Measurements from ENCODE around the gene TRERF1. TPM values are rescaled to one million over a fixed set of nuclear protein-coding genes. Genes with fewer than 3 reads are reported as not detected.
A peak's percentile ranks its signal among the peaks of the same experiment; 100 is the strongest.

The TRERF1 gene
- polyA plus RNA-seq, 1 donor, result 5.1 TPM

- peaks cover 5% of the 10 kb centered on the region for H3K4me1 ChIP-seq (ENCODE audit: control insufficient read depth, insufficient read depth, low read length)
- WGBS (ENCODE audit: insufficient coverage, low lambda C conversion rate), result no CpG with 5 or more reads among the region's 27 CpGs
- no peak overlapping the region for H3K27ac ChIP-seq (ENCODE audit: low read length)
- H3K4me3 ChIP-seq (ENCODE audit: low read length), result peak overlapping the region; percentile 20
- no peaks in the 10 kb centered on the region for H3K9me3 ChIP-seq (ENCODE audit: control insufficient read depth, low read depth, low read length)
- H3K36me3 ChIP-seq (ENCODE audit: control insufficient read depth, insufficient read depth, low read length), result no peaks in the 10 kb centered on the region
- no peak for DNase-seq
- no peaks in the 10 kb centered on the region for H3K27me3 ChIP-seq (ENCODE audit: control insufficient read depth, insufficient read depth, low read length)
Observed at GRCh38 chr6:42177514-42178364, 274.0 kb downstream of the TRERF1 start.

DNA sequence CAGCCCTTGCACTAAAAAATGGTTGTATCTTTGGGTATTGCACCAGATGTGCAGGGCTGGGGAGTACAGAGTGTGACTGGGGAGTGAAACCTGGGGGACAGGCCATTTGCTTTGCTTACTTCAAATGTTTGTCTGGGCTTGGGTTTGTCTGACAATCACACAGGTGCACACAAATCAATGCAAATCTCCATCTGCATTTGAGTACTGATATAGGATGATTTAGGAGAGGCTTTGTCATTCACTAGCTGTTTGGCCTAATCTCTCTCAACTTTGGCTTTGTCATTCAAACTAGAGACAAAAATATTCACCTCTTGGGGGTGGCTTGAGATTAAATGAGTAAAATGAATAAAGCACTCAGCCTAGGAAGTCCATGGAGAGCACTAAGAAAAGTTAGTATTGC is 274.7 kb downstream of the TRERF1 start:
- H3K4me3 ChIP-seq (ENCODE audit: low read length), result no peak overlapping the region
- no peak for DNase-seq
- no peak overlapping the region for H3K27ac ChIP-seq (ENCODE audit: low read length)
- no peaks in the 10 kb centered on the region for H3K27me3 ChIP-seq (ENCODE audit: control insufficient read depth, insufficient read depth, low read length)
- H3K9me3 ChIP-seq (ENCODE audit: control insufficient read depth, low read depth, low read length), result no peaks in the 10 kb centered on the region
- H3K36me3 ChIP-seq (ENCODE audit: control insufficient read depth, insufficient read depth, low read length), result no peaks in the 10 kb centered on the region
- H3K4me1 ChIP-seq (ENCODE audit: control insufficient read depth, insufficient read depth, low read length), result peaks cover 5% of the 10 kb centered on the region

- Histone ChIP-seq H3K4me1 (ENCODE audit: control insufficient read depth, insufficient read depth, low read length) (peaks cover 5% of the 10 kb centered on the region), H3K36me3 (ENCODE audit: control insufficient read depth, insufficient read depth, low read length) (no peaks in the 10 kb centered on the region), H3K9me3 (ENCODE audit: control insufficient read depth, low read depth, low read length) (no peaks in the 10 kb centered on the region), H3K4me3 (ENCODE audit: low read length) (no peak overlapping the region), H3K27me3 (ENCODE audit: control insufficient read depth, insufficient read depth, low read length) (no peaks in the 10 kb centered on the region), H3K27ac (ENCODE audit: low read length) (no peak overlapping the region)
- DNase-seq, result no peak
- WGBS (ENCODE audit: insufficient coverage, low lambda C conversion rate), result no CpG with 5 or more reads among the region's 5 CpGs
Observed at GRCh38 chr6:42175860-42176259, 275.9 kb downstream of the TRERF1 start.

Other genes starting within 250 kb of the TRERF1 start
- 25.2 TPM for gene MRPS10, start 234.1 kb downstream of the TRERF1 start, polyA plus RNA-seq
- 24.5 TPM for gene UBR2, start 112.1 kb upstream of the TRERF1 start, polyA plus RNA-seq

Measured in large intestine (tissue), 3 donors.